ENCODE results near the gene ERBB2. TPM values are rescaled to one million over a fixed set of nuclear protein-coding genes. Genes with fewer than 3 reads are reported as not detected.
A peak's percentile ranks its signal among the peaks of the same experiment; 100 is the strongest.

Gene ERBB2
- total and polyA plus RNA-seq, 10 of the 15 experiments (the other 5 are each of a cell fraction or from before 2014, with no cell fraction given) = 0.39 to 7.0 (median 4.3) TPM

- TF ChIP-seq SKIL (IDR thresholded peaks at IDR 0.05; ENCODE audit: low read depth, poor library complexity, severe bottlenecking) (no peak), USF1 (IDR thresholded peaks at IDR 0.05; ENCODE audit: borderline replicate concordance, extremely low read length, insufficient read depth, low read depth, low read length) (peak; percentile 98), RELA (IDR thresholded peaks at IDR 0.05; ENCODE audit: borderline replicate concordance, partially characterized antibody) (no peak), KLF5 (IDR thresholded peaks at IDR 0.05; ENCODE audit: partially characterized antibody) (no peak), WRNIP1 (IDR thresholded peaks at IDR 0.05; ENCODE audit: borderline replicate concordance, low read depth, low read length) (no peak), MYB (IDR thresholded peaks at IDR 0.05; ENCODE audit: borderline replicate concordance, low read depth, low read length) (no peak), POLR2AphosphoS5 (IDR thresholded peaks at IDR 0.05; ENCODE audit: low read length) (peak; percentile 80; the same call in 1 of the 2 replicates), CEBPB (IDR thresholded peaks at IDR 0.05; ENCODE audit: borderline replicate concordance in 1 of 2, low read depth in 2 of 2, low read length in 2 of 2) (no peak), TBL1XR1 (IDR thresholded peaks at IDR 0.05; ENCODE audit: low read depth, low read length) (no peak), SREBF2 (IDR thresholded peaks at IDR 0.05; ENCODE audit: low read length) (no peak), ZNF24 (IDR thresholded peaks at IDR 0.05) (0 out of 2 replicates have a peak, but pooled peaks have one; percentile 18), CREB1 (IDR thresholded peaks at IDR 0.05; ENCODE audit: low read depth) (peak; percentile 92), HDAC6 (IDR thresholded peaks at IDR 0.05; ENCODE audit: unreplicated experiment) (no peak), ELK1 (IDR thresholded peaks at IDR 0.05; ENCODE audit: low read depth, low read length) (0 out of 2 replicates have a peak, but pooled peaks have one; percentile 54)
Measured at GRCh38 chr17:39730095-39730921, 30.4 kb downstream of the ERBB2 start, which contains the start of gene MIEN1 (continued).
